Measurements from ENCODE around the gene ZNF75A. TPM values are rescaled to one million over a fixed set of nuclear protein-coding genes. Genes with fewer than 3 reads are reported as not detected.
A peak's percentile ranks its signal among the peaks of the same experiment; 100 is the strongest.

Gene ZNF75A
- total RNA-seq, 1 experiment from 2014 or later = 15.9 TPM

- H3K4me2 ChIP-seq (ENCODE audit: low read length) = no peak overlapping the region
- no peak overlapping the region for H3K27ac ChIP-seq (ENCODE audit: low read length)
- ATAC-seq = no peak
- peaks cover 12% of the 10 kb centered on the region for H3K9me3 ChIP-seq (ENCODE audit: low read length)
- no peaks in the 10 kb centered on the region for H4K20me1 ChIP-seq (ENCODE audit: low read length)
- no peak for DNase-seq
- intact Hi-C loops (cut with micrococcal nuclease) = no loop called here
- H3K36me3 ChIP-seq (ENCODE audit: low read depth, low read length) = peaks cover 77% of the 10 kb centered on the region
- POLR2A ChIA-PET (ENCODE audit: unreplicated experiment) = no interaction called here
- H2AFZ ChIP-seq (ENCODE audit: low read length) = no peak overlapping the region
- peaks cover 57% of the 10 kb centered on the region for H3K79me2 ChIP-seq (ENCODE audit: low read length)
- no peaks in the 10 kb centered on the region for H3K9me2 ChIP-seq (replicated peaks; ENCODE audit: low read length)
- peaks cover 2% of the 10 kb centered on the region for H3K4me1 ChIP-seq (ENCODE audit: insufficient read depth, low read length)
- no TSS peak for BruUV-seq (replicated peaks)
- H3K4me3 ChIP-seq (ENCODE audit: low read length) = no peak overlapping the region
- H3K27me3 ChIP-seq (ENCODE audit: low read length) = no peaks in the 10 kb centered on the region
- H3F3A ChIP-seq (ENCODE audit: low read length, unreplicated experiment) = no peaks in the 10 kb centered on the region
- CTCF ChIA-PET = no interaction called here
- TF ChIP-seq EZH2phosphoT487 (IDR thresholded peaks at IDR 0.05; ENCODE audit: borderline replicate concordance, low read length) (no peak), CTCF (conservative IDR thresholded peaks at IDR 0.05; ENCODE audit: low read depth, low read length) (no peak), EZH2 (IDR thresholded peaks at IDR 0.05; ENCODE audit: low read length, unreplicated experiment) (no peak)
- no peak overlapping the region for H3K9ac ChIP-seq (ENCODE audit: low read length)
Observed at GRCh38 chr16:3289998-3290673, 15.2 kb upstream of the ZNF75A start.

- Histone ChIP-seq H3K79me2 (ENCODE audit: low read length) (peaks cover 32% of the 10 kb centered on the region; the same call in 1 of the 2 replicates), H3K4me2 (ENCODE audit: low read length) (no peak overlapping the region), H3K36me3 (ENCODE audit: low read depth, low read length) (peaks cover 56% of the 10 kb centered on the region), H2AFZ (ENCODE audit: low read length) (no peak overlapping the region), H3K9ac (ENCODE audit: low read length) (no peak overlapping the region), H3K4me1 (ENCODE audit: insufficient read depth, low read length) (no peaks in the 10 kb centered on the region), H3F3A (ENCODE audit: low read length, unreplicated experiment) (no peaks in the 10 kb centered on the region), H3K9me2 (replicated peaks; ENCODE audit: low read length) (no peaks in the 10 kb centered on the region), H4K20me1 (ENCODE audit: low read length) (no peaks in the 10 kb centered on the region), H3K4me3 (ENCODE audit: low read length) (no peak overlapping the region), H3K27ac (ENCODE audit: low read length) (no peak overlapping the region), H3K9me3 (ENCODE audit: low read length) (peaks cover 12% of the 10 kb centered on the region), H3K27me3 (ENCODE audit: low read length) (no peaks in the 10 kb centered on the region)
- ATAC-seq (no peak), DNase-seq (peak; percentile 20)
- intact Hi-C loops (cut with micrococcal nuclease) = no loop called here
- POLR2A ChIA-PET (ENCODE audit: unreplicated experiment) = no interaction called here
- BruUV-seq (replicated peaks) = no TSS peak
- CTCF ChIA-PET = no interaction called here
- no peak for TF ChIP-seq EZH2 (IDR thresholded peaks at IDR 0.05; ENCODE audit: low read length, unreplicated experiment)
- no peak for TF ChIP-seq EZH2phosphoT487 (IDR thresholded peaks at IDR 0.05; ENCODE audit: borderline replicate concordance, low read length)
- TF ChIP-seq CTCF (conservative IDR thresholded peaks at IDR 0.05; ENCODE audit: low read depth, low read length) = no peak
Observed at GRCh38 chr16:3292604-3293003, 12.7 kb upstream of the ZNF75A start.

GRCh38 chr16:3295209-3295608 is 10.1 kb upstream of the ZNF75A start:
- H3K9me3 ChIP-seq (ENCODE audit: low read length) = peaks cover 3% of the 10 kb centered on the region
- ATAC-seq (no peak), DNase-seq (no peak)
- intact Hi-C loops (cut with micrococcal nuclease) = no loop called here
- no peaks in the 10 kb centered on the region for H3K27me3 ChIP-seq (ENCODE audit: low read length)
- H3K36me3 ChIP-seq (ENCODE audit: low read depth, low read length) = peaks cover 38% of the 10 kb centered on the region
- CTCF ChIA-PET = no interaction called here
- H3K4me3 ChIP-seq (ENCODE audit: low read length) = no peak overlapping the region
- no peak overlapping the region for H3K4me2 ChIP-seq (ENCODE audit: low read length)
- H3K9me2 ChIP-seq (replicated peaks; ENCODE audit: low read length) = no peaks in the 10 kb centered on the region
- BruUV-seq (replicated peaks) = no TSS peak
- H3F3A ChIP-seq (ENCODE audit: low read length, unreplicated experiment) = no peaks in the 10 kb centered on the region
- TF ChIP-seq CTCF (conservative IDR thresholded peaks at IDR 0.05; ENCODE audit: low read depth, low read length) (no peak), EZH2 (IDR thresholded peaks at IDR 0.05; ENCODE audit: low read length, unreplicated experiment) (no peak), EZH2phosphoT487 (IDR thresholded peaks at IDR 0.05; ENCODE audit: borderline replicate concordance, low read length) (no peak)
- peaks cover 12% of the 10 kb centered on the region; the same call in 1 of the 2 replicates for H3K79me2 ChIP-seq (ENCODE audit: low read length)
- H3K4me1 ChIP-seq (ENCODE audit: insufficient read depth, low read length) = no peaks in the 10 kb centered on the region
- H2AFZ ChIP-seq (ENCODE audit: low read length) = no peak overlapping the region
- POLR2A ChIA-PET (ENCODE audit: unreplicated experiment) = no interaction called here
- H4K20me1 ChIP-seq (ENCODE audit: low read length) = no peaks in the 10 kb centered on the region
- no peak overlapping the region for H3K9ac ChIP-seq (ENCODE audit: low read length)
- H3K27ac ChIP-seq (ENCODE audit: low read length) = no peak overlapping the region
